A549 (cell line): Measurements from ENCODE around the gene TIMM44. TPM values are rescaled to one million over a fixed set of nuclear protein-coding genes. Genes with fewer than 3 reads are reported as not detected.
A peak's percentile ranks its signal among the peaks of the same experiment; 100 is the strongest.

Experiments used
- ATAC-seq, 2 experiments: fragments of 200-7000 bp in 1 of 2; fragments of >200 bp in 1 of 2; cut with Nextera tagmentation in 1 of 2; cut with Tn5 transposase in 1 of 2; 3 replicates each; pipeline versions ENCODE4 v1.8.0 to v1.9.1; 2018 to 2020; ENCODE audit warnings: mild to moderate bottlenecking in 1 of 2, moderate library complexity in 1 of 2
- CTCF ChIA-PET: fragments of 300-600 bp; sonication (Branson Sonifier 250); formaldehyde crosslinking; extraction: SDS; loops from one replicate; lab custom pipeline; 2021; ENCODE audit warnings: antibody characterized with exemption, inconsistent platforms; lab: Yijun Ruan, JAX
- POLR2A ChIA-PET: fragments of 350-600 bp; formaldehyde crosslinking; extraction: SDS; loops from one replicate; lab custom pipeline; 2021; ENCODE audit warnings: antibody characterized with exemption, inconsistent platforms; lab: Yijun Ruan, JAX
- DNase-seq, 2 experiments: peaks; one replicate each; pipeline versions ENCODE4 v3.0.0 to v3.0.0-alpha.2; 2011 to 2016; ENCODE audit warnings: low read depth in 1 of 2, low spot score in 1 of 2
- FAIRE-seq: peaks from 2 replicates; lab custom pipeline; 2011; peaks lifted over from hg19 to GRCh38; lab: Jason Lieb, UNC
- H3K27ac ChIP-seq, 2 experiments: fragments of >200 bp; sonication (Bioruptor Twin); formaldehyde crosslinking; 3 replicates each; pipeline ENCODE4 v1.5.1; 2016 to 2017
- H3K4me1 ChIP-seq: fragments of >200 bp; sonication (Bioruptor Twin); formaldehyde crosslinking; 3 replicates; pipeline ENCODE4 v1.6.1; 2016
- H3K4me2 ChIP-seq: fragments of >200 bp; sonication (Bioruptor Twin); formaldehyde crosslinking; 3 replicates; pipeline ENCODE4 v1.6.1; 2016
- H3K4me3 ChIP-seq: fragments of >200 bp; sonication (Bioruptor Twin); formaldehyde crosslinking; 3 replicates; pipeline ENCODE4 v1.5.1; 2016
- H3K9me3 ChIP-seq: fragments of >200 bp; sonication (Bioruptor Twin); formaldehyde crosslinking; 3 replicates; pipeline ENCODE4 v1.6.1; 2016
- BHLHE40 ChIP-seq: IDR thresholded peaks from 2 replicates; pipeline ENCODE4 v1.6.1; 2012; ENCODE audit warnings: low read depth, low read length, inconsistent platforms
- CBX2 ChIP-seq: fragments of 200-600 bp; sonication (generic); IDR thresholded peaks from 2 replicates; pipeline ENCODE4 v1.6.1; 2016; ENCODE audit warnings: low read depth, mild to moderate bottlenecking, borderline replicate concordance
- CBX8 ChIP-seq: fragments of 200-600 bp; sonication (generic); IDR thresholded peaks from 2 replicates; pipeline ENCODE4 v1.6.1; 2016
- EHF ChIP-seq: fragments of 250-450 bp; sonication (Bioruptor Pico); IDR thresholded peaks from 2 replicates; pipeline ENCODE4 v1.5.0; 2020; ENCODE audit warnings: mild to moderate bottlenecking
- ESRRA ChIP-seq: fragments of 150-350 bp; IDR thresholded peaks from 2 replicates; pipeline ENCODE4 v1.6.1; 2014; ENCODE audit warnings: mild to moderate bottlenecking, low read length, borderline replicate concordance
- GATA3 ChIP-seq: IDR thresholded peaks from 2 replicates; pipeline ENCODE4 v1.6.1; 2012; ENCODE audit warnings: borderline replicate concordance
- HDAC2 ChIP-seq: fragments of 200-600 bp; sonication (generic); IDR thresholded peaks from 2 replicates; pipeline ENCODE4 v1.6.1; 2016
- HEYL ChIP-seq: fragments of 250-450 bp; sonication (Bioruptor Pico); IDR thresholded peaks from 2 replicates; pipeline ENCODE4 v1.8.0; 2021; ENCODE audit warnings: mild to moderate bottlenecking, moderate library complexity
- HOXA7 ChIP-seq: fragments of 250-450 bp; sonication (Bioruptor Pico); IDR thresholded peaks from 2 replicates; pipeline ENCODE4 v1.5.0; 2020; ENCODE audit warnings: mild to moderate bottlenecking, moderate library complexity
- HOXB13 ChIP-seq: fragments of 250-450 bp; sonication (Bioruptor Pico); IDR thresholded peaks from 2 replicates; pipeline ENCODE4 v1.5.0; 2020; ENCODE audit warnings: low read depth, mild to moderate bottlenecking, moderate library complexity
- JUN ChIP-seq, 2 experiments: fragments of >200 bp; sonication (Bioruptor Twin); formaldehyde crosslinking; IDR thresholded peaks; 2 replicates in 1 of 2; 3 replicates in 1 of 2; pipeline ENCODE4 v1.6.1; 2016 to 2017
- JUNB ChIP-seq: fragments of >200 bp; sonication (Bioruptor Twin); formaldehyde crosslinking; IDR thresholded peaks from 2 replicates; pipeline ENCODE4 v1.6.1; 2016
- KDM1A ChIP-seq: fragments of 200-600 bp; sonication (generic); IDR thresholded peaks from 2 replicates; pipeline ENCODE4 v1.6.1; 2016; ENCODE audit warnings: low read depth, mild to moderate bottlenecking
- KDM5A ChIP-seq: fragments of 200-600 bp; sonication (generic); IDR thresholded peaks from 2 replicates; pipeline ENCODE4 v1.6.1; 2016; ENCODE audit warnings: antibody characterized with exemption, mild to moderate bottlenecking
- MAZ ChIP-seq: fragments of 150-350 bp; IDR thresholded peaks from 2 replicates; pipeline ENCODE4 v1.6.1; 2014; ENCODE audit warnings: antibody characterized with exemption, low read depth, low read length, borderline replicate concordance
- NPAS2 ChIP-seq: fragments of 250-450 bp; sonication (Bioruptor Pico); IDR thresholded peaks from 2 replicates; pipeline ENCODE4 v1.8.0; 2022; ENCODE audit warnings: mild to moderate bottlenecking, moderate library complexity, borderline replicate concordance
- RAD21 ChIP-seq, 2 experiments: fragments of >200 bp in 1 of 2; sonication (Bioruptor Twin) in 1 of 2; formaldehyde crosslinking in 1 of 2; IDR thresholded peaks in 1 of 2; conservative IDR thresholded peaks in 1 of 2; 2 replicates in 1 of 2; 3 replicates in 1 of 2; pipeline ENCODE4 v1.6.1; 2012 to 2018; ENCODE audit warnings: inconsistent platforms in 1 of 2
- RNF2 ChIP-seq: fragments of 200-600 bp; sonication (generic); IDR thresholded peaks from 2 replicates; pipeline ENCODE4 v1.6.1; 2016; ENCODE audit warnings: low read depth, mild to moderate bottlenecking, antibody characterized with exemption, moderate library complexity, borderline replicate concordance
- SREBF2 ChIP-seq: fragments of 450-650 bp; IDR thresholded peaks from 2 replicates; pipeline ENCODE4 v1.6.1; 2014; ENCODE audit warnings: mild to moderate bottlenecking, moderate library complexity
- TFCP2L1 ChIP-seq: fragments of 250-450 bp; sonication (Bioruptor Pico); IDR thresholded peaks from 2 replicates; pipeline ENCODE4 v1.5.0; 2021; ENCODE audit warnings: mild to moderate bottlenecking
- TP53 ChIP-seq: fragments of 250-450 bp; sonication (Bioruptor Pico); IDR thresholded peaks from 2 replicates; pipeline ENCODE4 v1.5.0; 2021; ENCODE audit warnings: mild to moderate bottlenecking, moderate library complexity
- ZSCAN20 ChIP-seq: fragments of 250-450 bp; sonication (Bioruptor Pico); IDR thresholded peaks from 2 replicates; pipeline ENCODE4 v1.8.0; 2022; ENCODE audit warnings: mild to moderate bottlenecking, moderate library complexity
- WGBS: methylation state at CpG from one replicate; pipeline ENCODE4 v1.1.6; 2017; ENCODE audit errors: missing lambda C conversion rate; 5-methylcytosine and 5-hydroxymethylcytosine counted together
- polyA plus RNA-seq, 4 experiments: library from polyadenylated mRNA; depleted of rRNA in 3 of 4; stranded (reverse); fragments of >200 nt; fragmentation: RNase III in 1 of 4; extraction: RNeasy Plus Mini Kit Qiagen cat#74134 plus additional on column Dnase treatment in 1 of 4; gene quantifications; 2 replicates in 3 of 4; 3 replicates in 1 of 4; pipeline ENCODE4 v1.2.3, GENCODE V29; 2011 to 2017
- TF ChIP-seq, protein P1 (sequence below): fragments of >200 bp; sonication (Bioruptor Twin); formaldehyde crosslinking; IDR thresholded peaks from 2 replicates; pipeline ENCODE4 v1.6.1; 2016
- TF ChIP-seq, protein P2 (sequence below): fragments of 450-650 bp; IDR thresholded peaks from 2 replicates; pipeline ENCODE4 v1.6.1; 2014; ENCODE audit warnings: antibody characterized with exemption
- TF ChIP-seq, protein P3 (sequence below): fragments of >200 bp; sonication (Bioruptor Twin); formaldehyde crosslinking; IDR thresholded peaks from 3 replicates; pipeline ENCODE4 v1.6.1; 2016

TIMM44 gene
- polyA plus RNA-seq, 2 of the 4 experiments (the other 2 are of a cell fraction): 29.7 to 53.2 TPM

DNA sequence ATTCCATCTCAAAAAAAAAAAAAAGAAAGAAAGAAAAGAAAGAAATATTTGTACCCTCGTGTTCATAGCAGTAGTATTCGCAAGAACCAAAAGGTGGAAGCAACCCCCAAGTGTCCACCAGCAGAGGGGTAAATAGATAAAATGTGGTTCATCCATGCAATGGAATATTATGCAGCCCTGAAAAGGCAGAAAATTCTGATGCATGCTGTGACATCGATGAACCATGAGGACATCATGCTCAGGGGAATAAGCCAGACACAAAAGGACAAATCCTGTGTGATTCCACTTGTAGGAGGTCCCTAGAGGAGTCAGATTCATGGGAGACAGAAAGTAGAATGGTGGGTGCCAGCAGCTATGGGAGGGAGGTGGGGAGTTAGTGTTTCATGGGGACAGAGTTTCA is 61.6 kb downstream of the TIMM44 start:
- ChIA-PET CTCF (interaction anchor here (2.1 kb wide), 1 partner anchor 13 kb away, joined by 10 read pairs; no protein-coding TSS in a partner anchor), POLR2A (no interaction called here)
- no peak for DNase-seq
- Histone ChIP-seq H3K4me2 (no peak overlapping the region), H3K4me3 (no peak overlapping the region), H3K27ac (no peak overlapping the region), H3K4me1 (0 out of 3 replicates have a peak, but pooled peaks cover 3% of the 10 kb centered on the region), H3K9me3 (no peaks in the 10 kb centered on the region)
- no peak for ATAC-seq
- 25% methylated on average over 3 of the region's 3 CpGs for WGBS
- no peak for FAIRE-seq
- no peak for TF ChIP-seq ESRRA
- TF ChIP-seq RAD21 (conservative IDR thresholded peaks at IDR 0.05 in 1 of 2, IDR thresholded peaks at IDR 0.05 in 1 of 2): no peak
- TF ChIP-seq EHF (CRISPR knock-in tag): no peak
- TF ChIP-seq CBX2: no peak
- TF ChIP-seq KDM5A: no peak
- no peak for TF ChIP-seq KDM1A
- TF ChIP-seq, protein P1, sequence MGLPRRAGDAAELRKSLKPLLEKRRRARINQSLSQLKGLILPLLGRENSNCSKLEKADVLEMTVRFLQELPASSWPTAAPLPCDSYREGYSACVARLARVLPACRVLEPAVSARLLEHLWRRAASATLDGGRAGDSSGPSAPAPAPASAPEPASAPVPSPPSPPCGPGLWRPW: no peak
- no peak for TF ChIP-seq TFCP2L1
- TF ChIP-seq, protein P2, sequence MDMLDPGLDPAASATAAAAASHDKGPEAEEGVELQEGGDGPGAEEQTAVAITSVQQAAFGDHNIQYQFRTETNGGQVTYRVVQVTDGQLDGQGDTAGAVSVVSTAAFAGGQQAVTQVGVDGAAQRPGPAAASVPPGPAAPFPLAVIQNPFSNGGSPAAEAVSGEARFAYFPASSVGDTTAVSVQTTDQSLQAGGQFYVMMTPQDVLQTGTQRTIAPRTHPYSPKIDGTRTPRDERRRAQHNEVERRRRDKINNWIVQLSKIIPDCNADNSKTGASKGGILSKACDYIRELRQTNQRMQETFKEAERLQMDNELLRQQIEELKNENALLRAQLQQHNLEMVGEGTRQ: no peak
- TF ChIP-seq HEYL: no peak
- TF ChIP-seq HOXA7 (CRISPR knock-in tag): no peak
- TF ChIP-seq RNF2: no peak
- no peak for TF ChIP-seq ZSCAN20 (CRISPR knock-in tag)
- TF ChIP-seq HOXB13: no peak
- no peak for TF ChIP-seq TP53 (CRISPR knock-in tag)
- TF ChIP-seq, all 56 proteins: peak for 0

DNA sequence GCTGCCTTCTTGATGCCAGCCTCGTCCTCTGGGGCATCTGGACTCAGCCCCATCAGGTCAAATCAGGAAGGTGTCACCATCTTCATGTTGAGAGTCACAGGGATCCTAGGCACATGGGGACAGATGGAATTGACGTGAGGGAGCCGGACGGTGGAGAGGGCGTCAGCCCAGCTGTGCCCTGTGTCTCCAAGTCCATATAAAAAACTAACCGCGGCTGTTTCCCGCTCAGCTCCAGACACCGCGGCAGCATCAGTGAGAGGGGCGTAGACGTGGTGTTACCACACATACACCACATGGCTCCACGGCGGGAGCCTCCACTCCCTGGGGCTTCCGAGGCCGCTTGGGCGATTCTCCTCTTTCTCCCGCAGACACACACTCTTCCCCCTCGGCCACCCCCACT is 63.6 kb downstream of the TIMM44 start:
- POLR2A ChIA-PET: no interaction called here
- H3K4me3 ChIP-seq: no peak overlapping the region
- CTCF ChIA-PET: interaction anchor here (2.8 kb wide), 1 partner anchor 11 kb away, joined by 11 read pairs; no protein-coding TSS in a partner anchor
- 88% methylated on average over 19 of the region's 19 CpGs for WGBS
- no peak overlapping the region for H3K27ac ChIP-seq
- 0 out of 3 replicates have a peak, but pooled peaks cover 3% of the 10 kb centered on the region for H3K4me1 ChIP-seq
- FAIRE-seq (no peak), DNase-seq (no peak), ATAC-seq (0 out of 6 replicates have a peak, but pooled peaks of 1 of the 2 experiments have one; percentile 24)
- H3K9me3 ChIP-seq: no peaks in the 10 kb centered on the region
- TF ChIP-seq RNF2 (no peak), CBX8 (no peak), SREBF2 (no peak), MAZ (no peak), JUNB (no peak), JUN (IDR thresholded peaks at IDR 0.05) (no peak), ZSCAN20 (CRISPR knock-in tag) (no peak), TFCP2L1 (no peak), NPAS2 (no peak), HOXA7 (CRISPR knock-in tag) (no peak), GATA3 (no peak), BHLHE40 (no peak), HDAC2 (no peak)
- TF ChIP-seq, protein P3, sequence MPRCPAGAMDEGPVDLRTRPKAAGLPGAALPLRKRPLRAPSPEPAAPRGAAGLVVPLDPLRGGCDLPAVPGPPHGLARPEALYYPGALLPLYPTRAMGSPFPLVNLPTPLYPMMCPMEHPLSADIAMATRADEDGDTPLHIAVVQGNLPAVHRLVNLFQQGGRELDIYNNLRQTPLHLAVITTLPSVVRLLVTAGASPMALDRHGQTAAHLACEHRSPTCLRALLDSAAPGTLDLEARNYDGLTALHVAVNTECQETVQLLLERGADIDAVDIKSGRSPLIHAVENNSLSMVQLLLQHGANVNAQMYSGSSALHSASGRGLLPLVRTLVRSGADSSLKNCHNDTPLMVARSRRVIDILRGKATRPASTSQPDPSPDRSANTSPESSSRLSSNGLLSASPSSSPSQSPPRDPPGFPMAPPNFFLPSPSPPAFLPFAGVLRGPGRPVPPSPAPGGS: no peak
- no peak overlapping the region for H3K4me2 ChIP-seq
